ENCODE results near the gene ZNF592.
A peak's percentile ranks its signal among the peaks of the same experiment; 100 is the strongest.

ZNF592 gene

GRCh38 chr15:84827246-84827645 lies 78.9 kb downstream of the ZNF592 start:
- DNase-seq (ENCODE audit: low read depth in 3 of 3): no peak

GRCh38 chr15:84828086-84828908 lies 79.9 kb downstream of the ZNF592 start:
- no peak for DNase-seq (ENCODE audit: low read depth in 3 of 3)

GRCh38 chr15:84829428-84829827 lies 81.0 kb downstream of the ZNF592 start:
- no peak for DNase-seq (ENCODE audit: low read depth in 3 of 3)

- DNase-seq (ENCODE audit: low read depth in 3 of 3): no peak
Measured at GRCh38 chr15:84830036-84830435, 81.6 kb downstream of the ZNF592 start.

GRCh38 chr15:84831028-84831427 lies 82.6 kb downstream of the ZNF592 start:
- no peak for DNase-seq (ENCODE audit: low read depth in 3 of 3)

- DNase-seq (ENCODE audit: low read depth in 3 of 3): no peak
Measured at GRCh38 chr15:84831613-84832012, 83.2 kb downstream of the ZNF592 start.

- DNase-seq (ENCODE audit: low read depth in 3 of 3): no peak
Measured at GRCh38 chr15:84832448-84833040, 84.2 kb downstream of the ZNF592 start.

GRCh38 chr15:84833447-84834228 lies 85.2 kb downstream of the ZNF592 start:
- no peak for DNase-seq (ENCODE audit: low read depth in 3 of 3)

- DNase-seq (ENCODE audit: low read depth in 3 of 3): no peak
Measured at GRCh38 chr15:84834229-84834955, 86.0 kb downstream of the ZNF592 start.

- DNase-seq (ENCODE audit: low read depth in 3 of 3): no peak
Measured at GRCh38 chr15:84834969-84835368, 86.6 kb downstream of the ZNF592 start.

GRCh38 chr15:84835661-84836337 lies 87.4 kb downstream of the ZNF592 start:
- DNase-seq (ENCODE audit: low read depth in 3 of 3): no peak

GRCh38 chr15:84836844-84837243 lies 88.5 kb downstream of the ZNF592 start:
- DNase-seq (ENCODE audit: low read depth in 3 of 3): no peak

GRCh38 chr15:84839714-84840113 lies 91.3 kb downstream of the ZNF592 start:
- no peak for DNase-seq (ENCODE audit: low read depth in 3 of 3)

GRCh38 chr15:84840255-84840654 lies 91.9 kb downstream of the ZNF592 start:
- DNase-seq (ENCODE audit: low read depth in 3 of 3): no peak

GRCh38 chr15:84840741-84841429 lies 92.5 kb downstream of the ZNF592 start:
- no peak for DNase-seq (ENCODE audit: low read depth in 3 of 3)

GRCh38 chr15:84842781-84843180 lies 94.4 kb downstream of the ZNF592 start:
- no peak for DNase-seq (ENCODE audit: low read depth in 3 of 3)

GRCh38 chr15:84844964-84845363 lies 96.6 kb downstream of the ZNF592 start:
- no peak for DNase-seq (ENCODE audit: low read depth in 3 of 3)

- DNase-seq (ENCODE audit: low read depth in 3 of 3): peak in 1 of 3 experiments; percentile 49
Measured at GRCh38 chr15:84845631-84846030, 97.2 kb downstream of the ZNF592 start.

- DNase-seq (ENCODE audit: low read depth in 3 of 3): no peak
Measured at GRCh38 chr15:84846269-84846668, 97.9 kb downstream of the ZNF592 start.

- no peak for DNase-seq (ENCODE audit: low read depth in 3 of 3)
Measured at GRCh38 chr15:84847382-84847781, 99.0 kb downstream of the ZNF592 start.

GRCh38 chr15:84852212-84852611 lies 103.8 kb downstream of the ZNF592 start:
- DNase-seq (ENCODE audit: low read depth in 3 of 3): no peak

Data from stimulated activated CD4-positive, alpha-beta T cell treated with anti-CD3 and anti-CD28 coated beads, TNF-alpha, amount 100 ng/mL, for 24 hours (primary cell).